H1 (cell line): ENCODE data around the gene TRAF1.

Experiments
- CTCF ChIP-seq, 3 experiments: IDR thresholded peaks; 1 replicate in 2 of 3; 2 replicates in 1 of 3; pipeline versions ENCODE4 v1.5.1 to v1.6.1; 2011; ENCODE audit warnings: low read length in 3 of 3, mild to moderate bottlenecking in 3 of 3, inconsistent platforms in 2 of 3, low read depth in 1 of 3, moderate library complexity in 1 of 3; ENCODE audit not compliant: insufficient read depth in 1 of 3; ENCODE audit errors: control extremely low read depth in 1 of 3
- E2F6 ChIP-seq: IDR thresholded peaks from 2 replicates; pipeline ENCODE4 v1.6.1; 2012; ENCODE audit warnings: inconsistent platforms
- EZH2 ChIP-seq: fragments of 200-600 bp; sonication (generic); IDR thresholded peaks from 2 replicates; pipeline ENCODE4 v1.7.1; 2012; ENCODE audit warnings: low read depth, mild to moderate bottlenecking, moderate library complexity, low read length, inconsistent platforms; ENCODE audit not compliant: severe bottlenecking
- MAFK ChIP-seq: IDR thresholded peaks from 2 replicates; pipeline ENCODE4 v1.6.1; 2012; ENCODE audit warnings: low read depth, mild to moderate bottlenecking, improper control_type of control experiment, low read length
- POLR2A ChIP-seq, 2 experiments: IDR thresholded peaks; 1 replicate in 1 of 2; 2 replicates in 1 of 2; pipeline ENCODE4 v1.6.1; 2011; ENCODE audit warnings: low read depth in 2 of 2, low read length in 2 of 2, mild to moderate bottlenecking in 2 of 2; ENCODE audit errors: control extremely low read depth in 1 of 2
- RAD21 ChIP-seq, 2 experiments: IDR thresholded peaks in 1 of 2; conservative IDR thresholded peaks in 1 of 2; 2 replicates each; pipeline ENCODE4 v1.6.1; 2011; ENCODE audit warnings: low read depth in 2 of 2, low read length in 2 of 2, improper control_type of control experiment in 1 of 2, inconsistent platforms in 1 of 2, mild to moderate bottlenecking in 1 of 2, moderate library complexity in 1 of 2
- SP2 ChIP-seq: IDR thresholded peaks from 2 replicates; pipeline ENCODE4 v1.6.1; 2012; ENCODE audit warnings: mild to moderate bottlenecking, low read length, inconsistent platforms
- ZNF274 ChIP-seq: IDR thresholded peaks from 2 replicates; pipeline ENCODE4 v1.7.0; 2012; ENCODE audit warnings: low read length, borderline replicate concordance; ENCODE audit errors: extremely low read depth

GRCh38 chr9:120950421-120951388 is 24.1 kb upstream of the TRAF1 start:
- TF ChIP-seq RAD21 (IDR thresholded peaks at IDR 0.05 in 1 of 2, conservative IDR thresholded peaks at IDR 0.05 in 1 of 2; ENCODE audit: low read depth in 2 of 2, low read length in 2 of 2) (no peak), MAFK (no peak), SP2 (no peak), E2F6 (no peak), EZH2 (no peak), CTCF (IDR thresholded peaks at IDR 0.05; ENCODE audit: control extremely low read depth in 1 of 3, insufficient read depth in 1 of 3, low read depth in 1 of 3, low read length in 3 of 3) (no peak), ZNF274 (no peak), POLR2A (IDR thresholded peaks at IDR 0.05; ENCODE audit: control extremely low read depth in 1 of 2, low read depth in 2 of 2, low read length in 2 of 2) (no peak)
